Measurements from ENCODE around the gene SH3BGRL2.

- TF ChIP-seq CTCF (IDR thresholded peaks at IDR 0.05), result no peak
- no peak for TF ChIP-seq POLR2A (IDR thresholded peaks at IDR 0.05)
- no peak for TF ChIP-seq POLR2AphosphoS5 (IDR thresholded peaks at IDR 0.05)
- no peak for TF ChIP-seq EP300 (IDR thresholded peaks at IDR 0.05)
Observed at GRCh38 chr6:79627422-79627821, 3.7 kb upstream of the SH3BGRL2 start.

Data from sigmoid colon (tissue), 4 donors.